ENCODE results near the gene PLCE1.
"Not testable (repeated sequence)": the region's sequence is repeated elsewhere in the genome, so short reads cannot be mapped to it uniquely, and the experiment has no call there.

Gene PLCE1

GRCh38 chr10:93993782-93994437, at the start of gene PLCE1:
Gene PLCE1, plus strand, starts transcription at chr10:93993931. Its CDS starts 37,116 bp downstream, at chr10:94031047.
- DNase-seq, result peak; percentile 69

- DNase-seq, result no peak
These were observed 47.9 kb upstream of the PLCE1 start for GRCh38 chr10:93945819-93946218.

GRCh38 chr10:93947055-93947454, 46.7 kb upstream of the PLCE1 start:
- no peak for DNase-seq

- DNase-seq, result no peak
These were observed 46.2 kb upstream of the PLCE1 start for GRCh38 chr10:93947524-93947923.

- no peak for DNase-seq
These were observed 41.8 kb upstream of the PLCE1 start for GRCh38 chr10:93951905-93952304.

- no peak for DNase-seq
These were observed 39.4 kb upstream of the PLCE1 start for GRCh38 chr10:93954299-93954698.

- no peak for DNase-seq
These were observed 38.9 kb upstream of the PLCE1 start for GRCh38 chr10:93954726-93955363.

- DNase-seq, result no peak
These were observed 34.9 kb upstream of the PLCE1 start for GRCh38 chr10:93958834-93959233.

- not testable (repeated sequence) for DNase-seq
These were observed 32.7 kb upstream of the PLCE1 start for GRCh38 chr10:93960988-93961387.

GRCh38 chr10:93962973-93963372, 30.8 kb upstream of the PLCE1 start:
- DNase-seq, result no peak

- no peak for DNase-seq
These were observed 30.3 kb upstream of the PLCE1 start for GRCh38 chr10:93963434-93963833.

GRCh38 chr10:93965911-93966310, 27.8 kb upstream of the PLCE1 start:
- no peak for DNase-seq

GRCh38 chr10:93967756-93968155, 26.0 kb upstream of the PLCE1 start:
- no peak for DNase-seq

GRCh38 chr10:93968540-93968945, 25.2 kb upstream of the PLCE1 start:
- DNase-seq, result no peak

- DNase-seq, result not testable (repeated sequence)
These were observed 23.2 kb upstream of the PLCE1 start for GRCh38 chr10:93970433-93971010.

- DNase-seq, result no peak
These were observed 19.8 kb upstream of the PLCE1 start for GRCh38 chr10:93973748-93974445.

GRCh38 chr10:93977442-93977841, 16.3 kb upstream of the PLCE1 start:
- no peak for DNase-seq

GRCh38 chr10:93980486-93980885, 13.2 kb upstream of the PLCE1 start:
- DNase-seq, result no peak

GRCh38 chr10:93991114-93991513, 2.6 kb upstream of the PLCE1 start:
- DNase-seq, result no peak

- DNase-seq, result no peak
These were observed 2.0 kb upstream of the PLCE1 start for GRCh38 chr10:93991596-93992284.

GRCh38 chr10:93992400-93993030, 1.2 kb upstream of the PLCE1 start:
- peak; percentile 5 for DNase-seq

- DNase-seq, result no peak
These were observed 333 bp upstream of the PLCE1 start for GRCh38 chr10:93993414-93993781.

GRCh38 chr10:93994438-93994801, 689 bp downstream of the PLCE1 start:
- no peak for DNase-seq

Data from NCI-H1436 (cell line).